H9 (cell line): ENCODE measurements around the gene GUCY1A1. TPM values are rescaled to one million over a fixed set of nuclear protein-coding genes. Genes with fewer than 3 reads are reported as not detected.

Experiments
- DNase-seq: peaks from one replicate; pipeline ENCODE4 v3.0.0-alpha.2; 2017
- H2AFZ ChIP-seq: one replicate; pipeline ENCODE4 v1.6.1; 2013; ENCODE audit warnings: mild to moderate bottlenecking, low read length, control low read depth, moderate library complexity
- H2AK5ac ChIP-seq: 2 replicates; pipeline ENCODE4 v1.6.1; 2013; ENCODE audit warnings: low read length, control low read depth, mixed read lengths; ENCODE audit not compliant: insufficient read length
- H2BK120ac ChIP-seq: one replicate; pipeline ENCODE4 v1.6.1; 2013; ENCODE audit warnings: low read depth, mild to moderate bottlenecking, low read length, control low read depth, inconsistent platforms; ENCODE audit not compliant: poor library complexity, severe bottlenecking
- H2BK12ac ChIP-seq: 2 replicates; pipeline ENCODE4 v1.6.1; 2013; ENCODE audit warnings: low read length, control low read depth, mixed read lengths, low read depth; ENCODE audit not compliant: insufficient read length
- H2BK15ac ChIP-seq: 2 replicates; pipeline ENCODE4 v1.6.1; 2013; ENCODE audit warnings: low read depth, low read length, control low read depth
- H2BK20ac ChIP-seq: one replicate; pipeline ENCODE4 v1.6.1; 2013; ENCODE audit warnings: low read depth, mild to moderate bottlenecking, low read length, control low read depth, inconsistent platforms; ENCODE audit not compliant: poor library complexity, severe bottlenecking
- H2BK5ac ChIP-seq: 2 replicates; pipeline ENCODE4 v1.6.1; 2013; ENCODE audit warnings: low read length, control low read depth, mixed read lengths; ENCODE audit not compliant: insufficient read length
- H3K14ac ChIP-seq: 2 replicates; pipeline ENCODE4 v1.6.1; 2013; ENCODE audit warnings: low read length, control low read depth; ENCODE audit not compliant: insufficient read depth
- H3K18ac ChIP-seq: 2 replicates; pipeline ENCODE4 v1.6.1; 2013; ENCODE audit warnings: low read depth, mild to moderate bottlenecking, mixed read lengths, low read length, control low read depth; ENCODE audit not compliant: insufficient read length
- H3K23ac ChIP-seq: 2 replicates; pipeline ENCODE4 v1.6.1; 2013; ENCODE audit warnings: low read length, control low read depth, mixed read lengths, low read depth; ENCODE audit not compliant: insufficient read length
- H3K23me2 ChIP-seq: 2 replicates; pipeline ENCODE4 v1.6.1; 2013; ENCODE audit warnings: low read depth, mild to moderate bottlenecking, mixed read lengths, low read length, control low read depth; ENCODE audit not compliant: insufficient read length, poor library complexity, severe bottlenecking
- H3K27ac ChIP-seq: 2 replicates; pipeline ENCODE4 v1.5.1; 2013; ENCODE audit warnings: low read length, control low read depth, mixed read lengths, low read depth; ENCODE audit not compliant: insufficient read length
- H3K27me3 ChIP-seq: 2 replicates; pipeline ENCODE4 v1.6.1; 2013; ENCODE audit warnings: low read length, control low read depth, inconsistent platforms; ENCODE audit not compliant: insufficient read depth
- H3K4ac ChIP-seq: 2 replicates; pipeline ENCODE4 v1.6.1; 2013; ENCODE audit warnings: low read depth, mild to moderate bottlenecking, control low read depth, inconsistent platforms, low read length, moderate library complexity
- H3K4me1 ChIP-seq: 2 replicates; pipeline ENCODE4 v1.6.1; 2013; ENCODE audit warnings: low read length, control low read depth, inconsistent platforms; ENCODE audit not compliant: insufficient read depth
- H3K4me2 ChIP-seq: 2 replicates; pipeline ENCODE4 v1.6.1; 2013; ENCODE audit warnings: low read length, control low read depth, mixed read lengths; ENCODE audit not compliant: insufficient read length, insufficient read depth
- H3K56ac ChIP-seq: 2 replicates; pipeline ENCODE4 v1.6.1; 2013; ENCODE audit warnings: low read depth, mild to moderate bottlenecking, mixed read lengths, low read length, control low read depth; ENCODE audit not compliant: insufficient read length
- H3K79me1 ChIP-seq: 2 replicates; pipeline ENCODE4 v1.6.1; 2013; ENCODE audit warnings: low read depth, mild to moderate bottlenecking, moderate library complexity, low read length, control low read depth, inconsistent platforms; ENCODE audit not compliant: insufficient read depth, poor library complexity, severe bottlenecking
- H3K79me2 ChIP-seq: 2 replicates; pipeline ENCODE4 v1.6.1; 2013; ENCODE audit warnings: low read length, control low read depth, inconsistent platforms; ENCODE audit not compliant: insufficient read depth
- H3K9ac ChIP-seq: 2 replicates; pipeline ENCODE4 v1.6.1; 2013; ENCODE audit warnings: low read length, control low read depth, mixed read lengths; ENCODE audit not compliant: insufficient read length; ENCODE audit errors: extremely low read depth
- H3K9me3 ChIP-seq: one replicate; pipeline ENCODE4 v1.6.1; 2013; ENCODE audit warnings: low read depth, low read length, inconsistent platforms; ENCODE audit not compliant: control insufficient read depth
- H3T11ph ChIP-seq: one replicate; pipeline ENCODE4 v1.6.1; 2013; ENCODE audit warnings: mild to moderate bottlenecking, low read length, control low read depth, inconsistent platforms
- H4K20me1 ChIP-seq: one replicate; pipeline ENCODE4 v1.6.1; 2013; ENCODE audit not compliant: control insufficient read depth, insufficient read length, insufficient read depth
- H4K5ac ChIP-seq: 2 replicates; pipeline ENCODE4 v1.6.1; 2013; ENCODE audit warnings: low read depth, mild to moderate bottlenecking, mixed read lengths, low read length, control low read depth; ENCODE audit not compliant: insufficient read length
- H4K8ac ChIP-seq: replicated peaks from 2 replicates; pipeline ENCODE4 v1.6.1; 2013; ENCODE audit warnings: low read length, control low read depth, mixed read lengths, low read depth; ENCODE audit not compliant: insufficient read length
- H4K91ac ChIP-seq: 2 replicates; pipeline ENCODE4 v1.6.1; 2013; ENCODE audit warnings: low read depth, mild to moderate bottlenecking, moderate library complexity, mixed read lengths, low read length, control low read depth; ENCODE audit not compliant: insufficient read length
- H3K27ac Mint-ChIP-seq, 3 experiments: 2 replicates in 2 of 3; 3 replicates in 1 of 3; pipeline ENCODE4 v1.8.0; 2020 to 2021; ENCODE audit warnings: mixed read lengths in 3 of 3, mild to moderate bottlenecking in 1 of 3, moderate library complexity in 1 of 3
- H3K27me3 Mint-ChIP-seq: 2 replicates; pipeline ENCODE4 v1.8.0; 2021; ENCODE audit warnings: low read depth, mild to moderate bottlenecking, moderate library complexity, mixed read lengths
- H3K36me3 Mint-ChIP-seq, 3 experiments: 2 replicates in 2 of 3; 3 replicates in 1 of 3; pipeline ENCODE4 v1.8.0; 2020 to 2021; ENCODE audit warnings: low read depth in 3 of 3, mixed read lengths in 3 of 3; ENCODE audit not compliant: insufficient read depth in 1 of 3
- H3K4me1 Mint-ChIP-seq, 2 experiments: 2 replicates each; pipeline ENCODE4 v1.8.0; 2020; ENCODE audit warnings: mixed read lengths in 2 of 2
- H3K4me3 Mint-ChIP-seq, 2 experiments: 2 replicates in 1 of 2; 3 replicates in 1 of 2; pipeline ENCODE4 v1.8.0; 2020 to 2021; ENCODE audit warnings: mild to moderate bottlenecking in 2 of 2, mixed read lengths in 2 of 2, moderate library complexity in 1 of 2
- H3K9me3 Mint-ChIP-seq, 2 experiments: 2 replicates in 1 of 2; 3 replicates in 1 of 2; pipeline ENCODE4 v1.8.0; 2020; ENCODE audit warnings: mild to moderate bottlenecking in 2 of 2, mixed read lengths in 2 of 2, moderate library complexity in 1 of 2
- CTCF ChIP-seq: fragments of 200-600 bp; sonication (generic); conservative IDR thresholded peaks from 3 replicates; pipeline ENCODE4 v1.8.0; 2021; ENCODE audit warnings: antibody characterized with exemption, mild to moderate bottlenecking
- total RNA-seq: library from RNA; stranded (reverse); gene quantifications from 2 replicates; pipeline ENCODE4 v1.2.1, GENCODE V29; 2021

The GUCY1A1 gene
- total RNA-seq, 1 experiment from 2014 or later = not detected

GRCh38 chr4:155768370-155768769, 101.7 kb downstream of the GUCY1A1 start:
- no peak overlapping the region for H4K5ac ChIP-seq
- no peak overlapping the region for H3K56ac ChIP-seq
- H3K4me1 ChIP-seq = no peaks in the 10 kb centered on the region
- DNase-seq = no peak
- H3T11ph ChIP-seq = no peak overlapping the region
- no peak overlapping the region for H3K18ac ChIP-seq
- H2BK15ac ChIP-seq = no peak overlapping the region
- no peak overlapping the region for H3K4me2 ChIP-seq
- no peak overlapping the region for H4K8ac ChIP-seq
- no peaks in the 10 kb centered on the region for H3K27me3 ChIP-seq
- H2AFZ ChIP-seq = no peak overlapping the region
- no peak overlapping the region for H2AK5ac ChIP-seq
- H3K23ac ChIP-seq = no peak overlapping the region
- no peak overlapping the region for H3K27ac ChIP-seq
- no peaks in the 10 kb centered on the region for H3K9me3 Mint-ChIP-seq
- no peaks in the 10 kb centered on the region for H4K20me1 ChIP-seq
- H3K27me3 Mint-ChIP-seq = peaks cover 3% of the 10 kb centered on the region; the same call in 1 of the 2 replicates
- no peaks in the 10 kb centered on the region for H3K79me2 ChIP-seq
- no peak overlapping the region for H3K4me3 Mint-ChIP-seq
- H2BK120ac ChIP-seq = no peak overlapping the region
- H3K4ac ChIP-seq = no peak overlapping the region
- peaks cover 0 to 6% of the 10 kb centered on the region in 2 experiments; a peak in 3 of 4 replicates for H3K4me1 Mint-ChIP-seq
- no peak overlapping the region for H2BK20ac ChIP-seq
- no peaks in the 10 kb centered on the region for H3K9me3 ChIP-seq
- H2BK5ac ChIP-seq = no peak overlapping the region
- H3K23me2 ChIP-seq = no peaks in the 10 kb centered on the region
- H3K14ac ChIP-seq = no peak overlapping the region
- no peak overlapping the region for H3K27ac Mint-ChIP-seq
- no peak overlapping the region for H3K9ac ChIP-seq
- H2BK12ac ChIP-seq = no peak overlapping the region
- no peaks in the 10 kb centered on the region for H3K79me1 ChIP-seq
- no peaks in the 10 kb centered on the region for H3K36me3 Mint-ChIP-seq
- no peak overlapping the region for H4K91ac ChIP-seq
- TF ChIP-seq CTCF = no peak
